ENCODE data around the gene CTNNA3. TPM values are rescaled to one million over a fixed set of nuclear protein-coding genes. Genes with fewer than 3 reads are reported as not detected.

CTNNA3 gene
- total RNA-seq, 1 experiment from 2014 or later = 0.32 TPM

GRCh38 chr10:66842867-66843266, 853.1 kb downstream of the CTNNA3 start:
- CTCF ChIA-PET = no interaction called here
- no peak for TF ChIP-seq SIN3A (IDR thresholded peaks at IDR 0.05; ENCODE audit: low read depth)
- Histone ChIP-seq H3K9me3 (ENCODE audit: control insufficient read depth in 1 of 2, insufficient read depth in 1 of 2, low read depth in 1 of 2, low read length in 2 of 2) (no peaks in the 10 kb centered on the region), H3K36me3 (ENCODE audit: control insufficient read depth in 1 of 2, insufficient read depth in 2 of 2, low read length in 2 of 2) (no peaks in the 10 kb centered on the region), H3K27me3 (ENCODE audit: insufficient read depth, low read length) (no peaks in the 10 kb centered on the region), H3K79me2 (ENCODE audit: insufficient read depth, low read length) (no peaks in the 10 kb centered on the region), H3K27ac (ENCODE audit: low read depth, low read length) (no peak overlapping the region), H2AFZ (ENCODE audit: low read depth, low read length, poor library complexity, severe bottlenecking) (no peak overlapping the region), H3K9me2 (ENCODE audit: insufficient read depth) (no peaks in the 10 kb centered on the region), H4K20me1 (ENCODE audit: insufficient read depth) (no peaks in the 10 kb centered on the region), H3K4me3 (replicated peaks in 1 of 2; ENCODE audit: low read depth in 1 of 2, low read length in 2 of 2) (no peak overlapping the region), H3K9ac (ENCODE audit: low read length) (no peak overlapping the region), H3K4me1 (ENCODE audit: control insufficient read depth in 1 of 2, insufficient read depth in 2 of 2, low read length in 2 of 2) (no peaks in the 10 kb centered on the region), H3K4me2 (ENCODE audit: low read length) (no peak overlapping the region)
- ATAC-seq (no peak), DNase-seq (ENCODE audit: low read depth, low spot score) (no peak)
- intact Hi-C loops (cut with micrococcal nuclease) = no loop called here
- BruUV-seq (replicated peaks) = no TSS peak
- RAD21 ChIA-PET (ENCODE audit: low non-redundant PET in 1 of 2, low total read pairs in 2 of 2, uncharacterized antibody in 2 of 2, unreplicated experiment in 2 of 2) = no interaction called here
- POLR2A ChIA-PET = no interaction called here

GRCh38 chr10:66842371-66842770, 853.6 kb downstream of the CTNNA3 start:
- DNase-seq (ENCODE audit: low read depth, low spot score) (no peak), ATAC-seq (no peak)
- intact Hi-C loops (cut with micrococcal nuclease) = no loop called here
- H2AFZ ChIP-seq (ENCODE audit: low read depth, low read length, poor library complexity, severe bottlenecking) = no peak overlapping the region
- ChIA-PET RAD21 (ENCODE audit: low non-redundant PET in 1 of 2, low total read pairs in 2 of 2, uncharacterized antibody in 2 of 2, unreplicated experiment in 2 of 2) (no interaction called here), POLR2A (no interaction called here), CTCF (no interaction called here)
- H3K27ac ChIP-seq (ENCODE audit: low read depth, low read length) = no peak overlapping the region
- H3K9ac ChIP-seq (ENCODE audit: low read length) = no peak overlapping the region
- H3K27me3 ChIP-seq (ENCODE audit: insufficient read depth, low read length) = no peaks in the 10 kb centered on the region
- no peak overlapping the region for H3K4me3 ChIP-seq (replicated peaks in 1 of 2; ENCODE audit: low read depth in 1 of 2, low read length in 2 of 2)
- no peaks in the 10 kb centered on the region for H4K20me1 ChIP-seq (ENCODE audit: insufficient read depth)
- no peaks in the 10 kb centered on the region for H3K9me3 ChIP-seq (ENCODE audit: control insufficient read depth in 1 of 2, insufficient read depth in 1 of 2, low read depth in 1 of 2, low read length in 2 of 2)
- H3K79me2 ChIP-seq (ENCODE audit: insufficient read depth, low read length) = no peaks in the 10 kb centered on the region
- no peaks in the 10 kb centered on the region for H3K4me1 ChIP-seq (ENCODE audit: control insufficient read depth in 1 of 2, insufficient read depth in 2 of 2, low read length in 2 of 2)
- H3K36me3 ChIP-seq (ENCODE audit: control insufficient read depth in 1 of 2, insufficient read depth in 2 of 2, low read length in 2 of 2) = no peaks in the 10 kb centered on the region
- H3K4me2 ChIP-seq (ENCODE audit: low read length) = no peak overlapping the region
- H3K9me2 ChIP-seq (ENCODE audit: insufficient read depth) = no peaks in the 10 kb centered on the region
- no TSS peak for BruUV-seq (replicated peaks)
- TF ChIP-seq ZFX (IDR thresholded peaks at IDR 0.05) (no peak), SP1 (IDR thresholded peaks at IDR 0.05; ENCODE audit: low read depth) (no peak), CEBPB (IDR thresholded peaks at IDR 0.05; ENCODE audit: low read depth) (no peak), ELF1 (IDR thresholded peaks at IDR 0.05; ENCODE audit: borderline replicate concordance, low read depth) (no peak), EZH2phosphoT487 (IDR thresholded peaks at IDR 0.05; ENCODE audit: borderline replicate concordance) (no peak), ATF3 (IDR thresholded peaks at IDR 0.05) (no peak), CBX3 (IDR thresholded peaks at IDR 0.05; ENCODE audit: low read depth) (no peak), ZNF274 (IDR thresholded peaks at IDR 0.05; ENCODE audit: low read depth, low read length) (no peak), POLR2AphosphoS5 (IDR thresholded peaks at IDR 0.05; ENCODE audit: low read depth, low read length) (no peak), REST (IDR thresholded peaks at IDR 0.05; ENCODE audit: low read depth) (no peak), ZBTB33 (IDR thresholded peaks at IDR 0.05; ENCODE audit: extremely low read depth, insufficient replicate concordance, low read length) (no peak), SRF (IDR thresholded peaks at IDR 0.05; ENCODE audit: low read depth) (no peak), EGR1 (IDR thresholded peaks at IDR 0.05; ENCODE audit: low read depth) (no peak), JUND (IDR thresholded peaks at IDR 0.05) (no peak), EZH2 (IDR thresholded peaks at IDR 0.05) (no peak), RAD21 (IDR thresholded peaks at IDR 0.05; ENCODE audit: low read depth) (no peak)
